Measurements from ENCODE around the gene GNAS-AS1. TPM values are rescaled to one million over a fixed set of nuclear protein-coding genes. Genes with fewer than 3 reads are reported as not detected.
A peak's percentile ranks its signal among the peaks of the same experiment; 100 is the strongest.

The GNAS-AS1 gene
- total and polyA plus RNA-seq, 2 of the 8 experiments (the other 6 are each of a cell fraction or from before 2014, with no cell fraction given), result 4.7 to 13.7 TPM

GRCh38 chr20:58865843-58866242 is 15.1 kb upstream of the GNAS-AS1 start:
- H3K14ac ChIP-seq (ENCODE audit: insufficient read length), result no peak overlapping the region
- H3K4me3 ChIP-seq (ENCODE audit: extremely low read depth in 1 of 4, insufficient read depth in 2 of 4, low read depth in 3 of 4, low read length in 4 of 4), result no peak overlapping the region
- no peak overlapping the region for H3K23ac ChIP-seq (ENCODE audit: insufficient read length)
- no peak overlapping the region for H2BK5ac ChIP-seq (ENCODE audit: low read depth, low read length)
- H3K23me2 ChIP-seq (ENCODE audit: low read depth, low read length), result no peaks in the 10 kb centered on the region
- no peak overlapping the region for H2BK120ac ChIP-seq (replicated peaks; ENCODE audit: low read depth, low read length)
- no peak overlapping the region for H2AK5ac ChIP-seq (ENCODE audit: low read depth, low read length)
- H4K91ac ChIP-seq (replicated peaks; ENCODE audit: insufficient read length, low read length), result no peak overlapping the region
- no peaks in the 10 kb centered on the region for H3K27me3 ChIP-seq (replicated peaks in 1 of 4; ENCODE audit: control insufficient read depth in 3 of 4, extremely low read depth in 1 of 4, insufficient read depth in 3 of 4, low read length in 3 of 4)
- H3K4me1 ChIP-seq (replicated peaks in 1 of 4; ENCODE audit: control insufficient read depth in 3 of 4, insufficient read depth in 4 of 4, low read length in 3 of 4), result no peaks in the 10 kb centered on the region
- WGBS, 2 experiments (ENCODE audit: extremely low coverage in 1 of 2, insufficient coverage in 1 of 2, insufficient read length in 1 of 2, insufficient replicate concordance in 2 of 2, low coverage in 1 of 2, low lambda C conversion rate in 2 of 2, missing lambda C conversion rate in 1 of 2), result 89% methylated on average over 2 of the region's 2 CpGs; no CpG with 5 or more reads in 1 of the 2 experiments
- no peak overlapping the region for H4K5ac ChIP-seq (ENCODE audit: insufficient read length, low read depth, low read length)
- no peak overlapping the region for H3K4me2 ChIP-seq (ENCODE audit: insufficient read depth in 1 of 2, low read depth in 2 of 2, low read length in 2 of 2)
- no peak overlapping the region for H2BK12ac ChIP-seq (ENCODE audit: low read depth, low read length)
- H3K9ac ChIP-seq (replicated peaks in 1 of 4; ENCODE audit: extremely low read depth in 1 of 4, low read depth in 3 of 4, low read length in 3 of 4), result peak overlapping the region in 1 of 4 experiments; percentile 14; a peak in 1 of 7 replicates
- no peak overlapping the region for H3K18ac ChIP-seq (ENCODE audit: extremely low read depth, low read length)
- ChIA-PET CTCF (ENCODE audit: partially characterized antibody) (interaction anchor here (0.8 to 2.7 kb wide), 7 partner anchors 10 to 660 kb away, joined by 3 to 13 read pairs (median 6); partner anchors contain the start of gene GNAS), POLR2A (ENCODE audit: partially characterized antibody) (interaction anchor here (1.0 kb wide), 1 partner anchor 22 kb away, joined by 3 read pairs; no protein-coding TSS in a partner anchor)
- no peak overlapping the region for H3K4ac ChIP-seq (replicated peaks; ENCODE audit: insufficient read length, low read depth, low read length)
- H2BK15ac ChIP-seq (ENCODE audit: low read length), result no peak overlapping the region
- H4K8ac ChIP-seq (ENCODE audit: extremely low read depth, insufficient read depth, low read length), result no peak overlapping the region
- FAIRE-seq (no peak), DNase-seq (ENCODE audit: low read depth in 1 of 2, low spot score in 2 of 2) (no peak)
- H2BK20ac ChIP-seq (ENCODE audit: low read length), result no peak overlapping the region
- H3K36me3 ChIP-seq (ENCODE audit: control insufficient read depth in 2 of 4, insufficient read depth in 4 of 4, low read length in 3 of 4), result no peaks in the 10 kb centered on the region
- no peaks in the 10 kb centered on the region for H3K79me2 ChIP-seq (ENCODE audit: control insufficient read depth in 1 of 2, insufficient read depth in 2 of 2, low read length in 2 of 2)
- H3K56ac ChIP-seq (replicated peaks; ENCODE audit: insufficient read length, low read depth, low read length), result no peak overlapping the region
- TF ChIP-seq, protein P1, sequence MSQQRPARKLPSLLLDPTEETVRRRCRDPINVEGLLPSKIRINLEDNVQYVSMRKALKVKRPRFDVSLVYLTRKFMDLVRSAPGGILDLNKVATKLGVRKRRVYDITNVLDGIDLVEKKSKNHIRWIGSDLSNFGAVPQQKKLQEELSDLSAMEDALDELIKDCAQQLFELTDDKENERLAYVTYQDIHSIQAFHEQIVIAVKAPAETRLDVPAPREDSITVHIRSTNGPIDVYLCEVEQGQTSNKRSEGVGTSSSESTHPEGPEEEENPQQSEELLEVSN (IDR thresholded peaks at IDR 0.05), result no peak
- no peak for TF ChIP-seq SP4 (IDR thresholded peaks at IDR 0.05; ENCODE audit: low read length)
- TF ChIP-seq SIX5 (IDR thresholded peaks at IDR 0.05; ENCODE audit: low read depth, low read length), result no peak
- no peak for TF ChIP-seq BACH1 (IDR thresholded peaks at IDR 0.05; ENCODE audit: low read length)
- TF ChIP-seq POLR2A (IDR thresholded peaks at IDR 0.05; ENCODE audit: control extremely low read depth in 1 of 2, low read depth in 2 of 2, low read length in 2 of 2), result no peak
- H4K20me1 ChIP-seq (replicated peaks in 1 of 2; ENCODE audit: control insufficient read depth in 1 of 2, insufficient read depth in 2 of 2, low read length in 2 of 2), result no peaks in the 10 kb centered on the region
- H3K9me3 ChIP-seq (ENCODE audit: insufficient read depth in 2 of 2, low read depth in 1 of 2, low read length in 1 of 2), result no peaks in the 10 kb centered on the region
- H3K79me1 ChIP-seq (ENCODE audit: low read depth, low read length), result no peaks in the 10 kb centered on the region; the same call in 1 of the 2 replicates
- no peak overlapping the region for H2AFZ ChIP-seq (ENCODE audit: low read length)
- no peak overlapping the region for H3K27ac ChIP-seq (ENCODE audit: low read depth, low read length)
